Muscle of arm (tissue), 12 donors: Measurements from ENCODE around the gene SIRPD. TPM values are rescaled to one million over a fixed set of nuclear protein-coding genes. Genes with fewer than 3 reads are reported as not detected.
"Not testable (repeated sequence)": the region's sequence is repeated elsewhere in the genome, so short reads cannot be mapped to it uniquely, and the experiment has no call there.

ENCODE experiments used
- DNase-seq: peaks from one replicate; pipeline ENCODE4 v3.0.0-alpha.2; 2013
- polyA plus RNA-seq, 12 donors: library from polyadenylated mRNA; unstranded; fragments of 120-200 nt; gene quantifications; one replicate each; pipeline ENCODE4 v1.2.1, GENCODE V29; 2013; ENCODE audit not compliant: insufficient read length in 12 of 12

The SIRPD gene
- polyA plus RNA-seq, 12 donors: 0.12 TPM; not detected in 11

DNA sequence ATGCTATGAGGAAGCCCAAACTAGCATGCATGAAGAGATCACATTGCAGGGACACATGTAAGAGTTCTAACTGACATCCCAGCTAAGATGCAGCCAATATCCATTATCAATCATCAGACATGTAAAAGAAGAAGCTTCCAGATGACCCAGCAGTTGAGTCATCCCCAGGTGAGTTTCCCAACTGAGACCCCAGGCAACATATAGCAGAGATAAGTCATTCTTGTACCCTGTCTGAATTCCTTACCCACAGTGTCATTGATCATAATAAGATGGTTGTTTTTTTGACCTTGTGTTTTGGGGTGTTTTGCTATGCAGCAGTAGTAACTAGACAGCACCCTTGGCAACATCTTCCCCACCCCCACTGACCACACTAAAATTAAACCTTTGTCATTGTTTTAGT, 18.9 kb downstream of the SIRPD start:
- no peak for DNase-seq

DNA sequence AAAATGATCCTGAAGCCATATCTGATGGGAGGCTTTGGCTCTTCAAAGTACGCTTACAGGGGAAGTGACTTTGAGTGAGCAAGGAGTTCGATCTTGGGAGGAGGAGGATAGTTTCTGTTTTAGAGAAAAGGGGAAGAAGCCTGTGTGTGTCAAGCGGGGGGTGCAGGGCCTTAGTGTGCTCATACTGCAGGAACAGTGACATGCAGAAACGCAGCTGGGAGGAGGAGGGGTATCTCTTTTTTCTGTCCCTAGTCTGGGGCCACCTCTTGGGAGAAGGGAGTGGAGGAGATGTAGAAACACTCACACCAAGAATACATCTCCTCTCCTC, 19.8 kb downstream of the SIRPD start:
- no peak for DNase-seq

DNA sequence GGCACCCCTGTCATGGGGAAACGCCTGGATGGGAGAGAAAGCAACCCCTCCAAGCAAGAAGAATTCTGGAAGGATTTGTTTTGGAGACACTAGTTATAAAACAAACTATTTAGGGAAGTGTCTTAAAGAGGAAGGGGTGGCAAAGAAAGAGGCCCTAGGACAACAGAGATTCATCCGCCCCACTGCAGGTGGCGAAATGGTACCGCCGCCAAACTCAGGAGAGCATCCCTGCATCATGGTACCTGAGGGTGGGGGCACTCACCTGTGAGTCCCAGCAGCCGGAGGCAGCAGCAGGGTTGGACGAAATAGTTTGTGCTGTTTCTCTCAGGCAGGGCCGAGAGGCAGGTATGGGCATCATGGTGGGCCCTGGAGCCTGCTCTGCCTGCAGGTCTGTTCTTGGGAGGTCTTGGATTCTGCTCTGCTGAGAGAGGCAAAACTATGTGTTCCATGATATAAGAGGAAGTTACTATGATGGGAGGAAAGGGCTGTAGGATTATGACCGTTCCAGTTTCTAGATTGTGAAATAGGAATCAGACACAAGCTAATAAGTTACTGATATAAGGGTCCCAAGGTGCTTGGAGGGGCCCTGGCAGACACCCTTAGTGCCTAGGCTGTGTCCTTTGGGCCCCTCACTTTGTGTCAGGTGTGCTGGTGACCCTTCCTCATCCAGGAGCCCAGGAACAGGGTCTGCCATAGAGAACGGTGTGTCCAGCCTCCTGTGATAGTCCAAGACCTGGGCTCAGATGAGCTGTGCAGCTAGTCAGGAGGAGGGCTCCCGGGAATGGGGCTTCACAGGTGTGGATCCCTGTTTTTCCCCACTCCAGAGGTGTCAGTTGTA, 20.4 kb downstream of the SIRPD start:
- no peak for DNase-seq

DNA sequence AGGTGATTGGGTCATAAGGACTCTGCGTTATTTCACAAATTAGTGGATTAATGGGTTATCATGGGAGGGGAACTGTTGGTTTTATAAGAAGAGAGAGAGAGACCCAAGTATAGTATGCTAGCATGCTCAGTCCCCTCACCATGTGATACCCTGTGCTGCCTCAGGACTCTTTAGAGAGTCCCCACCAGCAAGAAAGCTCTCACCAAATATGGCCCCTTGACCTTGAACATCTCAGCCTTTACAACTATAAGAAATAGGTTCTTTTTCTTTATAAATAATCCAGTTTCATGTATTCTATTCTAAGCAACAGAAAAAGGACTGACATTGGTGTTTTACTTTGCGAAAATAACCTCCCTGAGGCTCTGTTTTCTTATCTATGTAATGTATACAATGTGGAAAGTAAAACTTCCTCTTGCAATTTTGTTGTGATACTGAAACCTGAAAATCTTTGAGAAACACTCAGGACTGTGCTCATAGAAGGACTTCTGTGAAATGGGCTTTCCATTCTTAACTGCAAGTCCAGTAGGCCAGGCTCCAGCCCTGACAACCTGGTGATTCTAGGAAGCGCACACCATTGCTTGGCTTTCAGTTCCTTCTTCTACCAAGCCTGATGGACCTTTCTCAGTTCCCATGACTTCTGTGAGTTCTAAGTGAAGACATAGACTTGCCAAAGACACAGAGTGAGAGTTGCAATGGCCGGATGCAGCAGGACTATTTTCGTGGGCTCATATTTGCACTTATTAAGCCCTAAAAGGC, 21.9 kb downstream of the SIRPD start:
- no peak for DNase-seq

DNA sequence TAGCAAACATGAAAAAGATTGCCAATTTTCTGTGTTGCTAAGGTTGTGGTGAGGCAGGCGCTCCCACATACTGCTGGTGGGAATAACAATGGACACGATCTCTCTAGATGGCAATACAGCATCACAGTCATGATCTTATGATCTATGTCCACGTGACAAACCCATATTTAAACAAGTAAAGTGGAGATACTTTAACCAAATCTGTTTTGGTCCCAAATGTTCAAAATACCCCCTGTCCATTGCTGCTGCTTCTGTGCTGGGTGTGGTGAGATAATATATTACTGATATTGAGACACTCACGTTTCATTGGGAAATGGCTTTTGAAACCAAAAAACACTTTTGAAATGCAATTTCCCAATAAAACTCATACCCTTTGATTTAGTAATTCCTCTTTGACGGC, 23.0 kb downstream of the SIRPD start:
- DNase-seq: no peak

DNA sequence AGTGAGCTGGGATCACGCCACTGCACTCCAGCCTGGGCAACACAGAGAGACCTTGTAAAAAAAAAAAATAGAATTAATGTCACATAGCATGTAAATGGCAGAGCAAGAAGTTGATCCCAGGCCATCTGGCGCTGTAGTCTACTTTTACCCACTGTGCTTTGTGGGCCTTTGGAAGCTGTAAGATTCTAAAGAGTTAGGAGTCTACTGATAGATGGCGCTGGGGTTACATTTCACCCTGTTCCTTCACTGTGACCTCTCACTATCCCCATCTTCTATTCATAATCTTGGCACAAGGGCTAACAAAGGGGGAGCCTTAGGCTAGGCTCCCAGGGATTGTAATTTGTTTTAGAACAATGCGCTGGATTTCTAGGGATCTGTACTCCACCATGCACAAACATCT, 24.4 kb downstream of the SIRPD start:
- no peak for DNase-seq

DNA sequence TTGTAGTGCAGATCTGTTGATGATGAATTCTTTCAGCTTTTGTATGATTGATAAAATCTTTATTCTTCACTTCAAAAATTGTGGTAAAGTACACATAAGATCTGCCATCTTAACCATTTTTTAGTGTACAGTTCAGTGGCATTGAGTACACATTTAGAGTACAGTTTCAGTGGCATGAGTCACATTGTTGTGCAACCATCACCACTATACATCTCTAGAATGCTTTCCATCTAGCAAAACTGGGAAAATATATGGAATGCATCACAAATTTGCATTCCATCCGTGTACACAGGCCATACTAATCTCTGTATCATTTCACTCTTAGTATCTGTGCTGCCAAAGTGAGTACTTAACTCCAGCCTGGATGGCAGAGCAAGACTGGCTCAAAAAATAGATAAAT, 28.7 kb downstream of the SIRPD start:
- no peak for DNase-seq

DNA sequence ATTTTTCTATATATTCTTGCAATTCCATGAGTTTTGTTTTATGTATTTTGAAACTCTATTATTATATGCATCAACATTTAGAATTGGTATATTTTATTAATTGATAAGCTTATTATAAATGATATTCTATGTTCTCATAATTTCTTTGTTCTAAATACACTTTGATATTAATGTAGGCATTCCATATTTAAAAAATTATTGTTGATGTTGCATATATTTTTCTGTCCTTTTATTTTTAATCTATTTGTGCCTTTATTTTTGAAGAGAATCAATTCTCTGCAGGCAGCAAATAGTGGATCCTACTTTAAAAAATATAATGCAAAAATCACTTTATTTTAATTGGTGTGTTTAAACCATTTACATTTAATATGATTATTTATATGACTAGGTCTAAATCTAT, 29.6 kb downstream of the SIRPD start:
- DNase-seq: no peak

DNA sequence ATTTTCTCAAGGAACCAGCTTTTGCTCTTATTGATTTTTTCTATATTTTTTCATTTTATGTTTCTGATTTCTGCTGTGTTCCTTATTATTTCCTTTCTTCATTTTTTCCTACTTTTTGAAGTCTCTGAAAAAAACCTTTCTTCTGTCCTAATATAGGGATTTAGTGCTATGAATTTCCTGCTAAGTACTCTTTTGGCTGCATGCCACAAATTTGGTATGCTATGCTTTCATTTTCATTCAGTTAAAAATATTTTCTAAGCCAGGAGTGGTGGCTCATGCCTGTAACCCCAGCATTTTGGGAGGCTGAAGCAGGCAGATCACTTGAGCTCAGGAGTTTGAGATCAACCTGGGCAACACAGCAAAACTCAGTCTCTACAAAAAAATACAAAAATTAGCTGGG, 30.6 kb downstream of the SIRPD start:
- no peak for DNase-seq

DNA sequence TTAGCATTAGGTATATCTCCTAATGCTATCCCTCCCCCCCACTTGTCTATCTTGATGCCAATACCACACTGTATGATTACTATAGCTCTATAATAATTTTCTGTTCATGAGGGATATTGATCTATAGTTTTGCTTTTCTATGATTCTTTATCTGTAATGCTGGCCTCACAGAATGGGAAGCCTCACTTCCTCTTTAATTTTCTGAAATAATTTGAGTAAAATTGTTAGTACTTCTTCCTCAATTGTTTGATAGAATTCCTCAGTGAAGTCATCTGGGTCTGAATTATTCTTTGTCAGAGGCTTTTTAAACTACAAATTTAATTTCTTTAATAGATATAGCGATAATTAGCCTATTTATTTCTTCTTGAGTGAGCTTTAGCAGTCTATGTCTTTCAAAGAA, 31.2 kb downstream of the SIRPD start:
- DNase-seq: no peak

DNA sequence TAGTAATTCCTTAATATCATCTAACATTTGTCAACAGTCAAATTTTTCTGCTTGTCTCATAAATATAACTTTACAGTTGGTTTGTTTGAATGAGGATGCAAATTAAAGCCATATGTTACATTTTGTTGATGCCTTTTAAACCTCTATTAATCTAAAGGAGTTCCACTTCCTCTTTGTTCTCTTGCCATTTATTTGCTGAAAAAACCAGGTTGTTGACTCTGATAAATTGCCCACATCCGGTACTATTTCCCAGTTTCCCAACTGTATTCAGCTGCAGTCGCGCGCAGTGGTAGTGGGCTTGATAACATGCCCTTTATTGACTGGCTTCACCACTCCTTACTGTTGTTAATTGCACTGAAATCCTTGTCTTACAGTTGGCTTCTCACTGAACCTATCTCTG, 33.5 kb downstream of the SIRPD start:
- DNase-seq: no peak

DNA sequence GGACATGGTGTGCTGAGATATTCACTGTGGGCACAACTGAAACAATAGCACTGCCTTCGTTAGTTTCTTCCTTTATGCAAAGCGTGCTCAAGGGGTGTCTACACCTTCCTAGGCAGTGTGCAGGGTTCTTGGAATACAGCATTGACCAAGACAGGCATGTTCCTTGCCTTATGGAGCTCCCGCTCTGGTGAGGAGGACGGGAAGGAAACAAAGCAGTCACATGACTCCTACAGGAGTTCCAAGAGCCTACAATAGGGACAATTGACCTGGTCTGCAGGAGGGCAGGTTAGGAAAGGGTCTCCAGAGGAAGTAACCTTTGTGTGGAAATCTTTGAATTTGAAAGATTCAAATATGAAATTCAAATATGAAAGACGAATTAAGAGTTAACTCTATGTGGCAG, 40.5 kb downstream of the SIRPD start:
- no peak for DNase-seq

DNA sequence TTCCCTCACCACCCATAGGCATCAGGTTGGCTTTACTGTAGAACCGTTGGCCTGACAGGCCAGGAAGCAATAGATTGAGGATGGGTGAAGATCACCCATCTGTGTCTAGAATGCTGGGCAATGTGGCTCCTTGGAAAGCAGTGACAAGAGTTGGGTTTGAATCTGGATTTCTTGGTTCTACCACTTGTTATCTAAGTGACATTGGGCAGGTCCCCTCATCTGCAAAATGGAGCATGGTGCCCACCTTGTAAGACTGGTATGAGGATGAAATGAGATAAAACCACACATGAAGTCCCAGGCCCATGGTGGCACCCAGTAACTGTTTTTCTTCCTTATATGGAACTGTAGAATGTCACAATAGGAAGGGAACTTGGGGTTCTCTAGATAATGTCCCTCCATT, 43.7 kb downstream of the SIRPD start:
- DNase-seq: no peak

DNA sequence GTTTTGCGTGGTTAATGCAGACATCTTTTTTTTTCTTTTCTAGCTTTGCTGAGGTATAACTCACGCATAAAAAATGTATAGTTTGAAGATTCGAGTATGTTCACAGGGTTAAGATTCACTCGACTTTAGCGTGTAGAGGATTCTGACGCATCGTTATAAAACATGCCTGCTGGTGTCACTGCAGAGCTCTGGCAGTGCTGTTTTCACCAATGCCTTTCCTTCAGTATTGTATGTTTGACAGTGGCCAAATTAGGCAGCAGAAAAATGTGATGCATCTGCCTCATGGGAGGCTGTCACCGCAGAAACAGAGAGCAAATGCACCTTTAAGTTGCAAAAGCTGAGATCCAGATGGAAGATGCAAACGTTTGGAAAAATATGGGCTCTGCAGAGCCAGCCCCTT, 48.3 kb downstream of the SIRPD start:
- DNase-seq: no peak

DNA sequence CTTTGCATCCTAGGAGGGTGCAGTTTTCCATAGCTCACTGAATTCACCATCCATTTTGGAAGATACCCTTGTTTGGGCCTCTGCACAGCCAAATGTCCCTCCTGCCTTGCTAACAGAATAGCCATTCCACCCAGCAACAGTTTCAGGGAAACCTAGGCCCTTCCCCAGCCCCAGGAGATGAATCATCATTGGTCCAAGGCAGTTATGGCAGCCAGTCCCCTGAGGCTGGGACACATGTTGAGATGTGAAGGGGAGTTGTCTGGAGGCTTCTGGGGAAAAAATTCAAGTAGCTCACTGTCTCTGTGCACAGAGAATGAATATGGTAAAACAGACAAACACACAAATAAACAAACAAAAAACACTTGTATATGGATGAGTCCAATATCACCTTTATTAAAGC, 48.9 kb downstream of the SIRPD start:
- DNase-seq: no peak

DNA sequence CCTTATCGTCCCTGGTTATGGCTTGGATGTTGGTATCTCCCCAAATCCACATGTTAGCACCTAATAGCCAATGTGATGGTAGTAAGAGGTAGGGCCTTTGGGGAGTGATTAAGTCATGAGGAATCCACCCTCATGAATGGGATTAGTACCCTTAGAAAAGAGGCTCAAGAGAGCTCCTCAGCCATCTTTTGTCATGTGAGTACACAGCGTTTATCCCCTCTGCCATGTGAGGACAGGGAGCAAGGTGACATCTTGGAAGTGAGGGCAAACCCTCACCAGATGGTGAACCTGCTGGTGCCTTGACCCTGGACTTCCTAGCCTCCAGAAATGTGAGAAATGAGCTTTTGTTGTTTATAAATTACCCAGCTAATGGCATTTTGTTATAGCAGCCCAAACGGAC, 50.2 kb downstream of the SIRPD start:
- DNase-seq: no peak

DNA sequence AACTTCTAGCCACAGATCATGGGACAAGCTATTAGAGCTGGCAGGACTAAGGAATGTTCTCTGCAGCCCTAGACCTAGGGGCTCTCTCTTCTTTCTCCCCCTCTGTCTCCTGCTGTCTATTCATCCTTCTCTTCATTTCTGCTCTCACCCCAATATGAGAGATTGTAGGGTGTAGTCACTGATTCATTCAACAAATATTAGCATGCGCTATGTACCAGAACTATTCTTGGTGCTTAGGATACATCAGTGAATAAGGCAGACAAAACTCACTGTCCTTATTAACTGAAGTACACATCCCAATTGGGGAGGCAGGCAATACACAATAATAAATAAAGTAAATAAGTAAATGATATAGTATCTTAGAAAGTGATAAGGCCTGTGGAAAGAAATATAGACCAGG, 51.6 kb downstream of the SIRPD start:
- no peak for DNase-seq

DNA sequence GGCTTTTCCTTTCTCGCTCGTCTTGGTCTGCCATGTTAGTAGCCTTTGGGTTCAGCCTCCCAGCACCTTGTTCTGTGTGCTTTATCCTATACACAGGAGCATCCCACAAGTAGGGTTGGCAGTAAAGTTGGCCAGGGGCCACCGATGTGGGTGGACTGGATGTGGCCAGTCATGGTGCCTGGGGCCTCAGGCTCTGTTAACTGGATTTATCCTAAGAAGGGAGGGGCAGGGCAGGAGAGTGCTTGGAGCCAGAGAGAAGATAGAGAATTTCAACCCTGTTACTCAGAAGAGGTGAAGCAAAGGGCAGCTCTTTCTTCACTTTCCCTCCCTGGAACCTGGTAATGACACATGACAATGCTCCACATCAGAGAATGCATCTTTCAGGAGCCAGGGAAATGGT, 52.1 kb downstream of the SIRPD start:
- DNase-seq: no peak

DNA sequence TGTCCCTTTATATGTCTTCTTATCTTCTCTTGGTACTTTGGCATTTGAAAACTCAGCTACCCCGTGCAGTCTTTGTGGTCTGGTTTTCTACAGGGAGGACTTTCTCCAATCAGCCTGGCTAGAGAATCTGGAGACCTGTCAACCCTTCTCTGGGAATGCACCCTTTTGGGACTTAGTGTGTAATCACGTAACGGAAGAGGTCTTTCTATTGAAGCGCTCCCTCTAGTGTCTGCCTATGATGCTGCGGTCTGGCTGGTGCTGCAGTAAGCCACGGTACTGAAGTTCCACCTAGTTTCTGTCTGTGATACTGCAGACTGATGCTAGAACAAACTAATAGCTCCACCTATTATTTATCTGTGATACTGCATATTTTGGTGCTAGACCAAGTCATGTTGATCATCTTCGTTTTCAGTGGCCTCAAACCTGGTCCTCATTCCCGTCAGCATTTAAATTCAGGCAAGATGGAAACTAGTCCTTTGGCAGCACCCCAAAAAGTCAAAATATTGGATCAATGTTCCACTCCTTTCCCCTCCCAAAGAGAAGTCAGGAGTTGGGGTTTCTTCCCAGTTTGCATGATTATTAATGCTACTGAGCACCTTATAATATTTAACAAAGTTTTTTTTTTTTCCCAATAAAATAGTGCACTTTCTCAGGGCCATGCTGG, 53.8 kb downstream of the SIRPD start:
- peak; percentile 48 for DNase-seq

DNA sequence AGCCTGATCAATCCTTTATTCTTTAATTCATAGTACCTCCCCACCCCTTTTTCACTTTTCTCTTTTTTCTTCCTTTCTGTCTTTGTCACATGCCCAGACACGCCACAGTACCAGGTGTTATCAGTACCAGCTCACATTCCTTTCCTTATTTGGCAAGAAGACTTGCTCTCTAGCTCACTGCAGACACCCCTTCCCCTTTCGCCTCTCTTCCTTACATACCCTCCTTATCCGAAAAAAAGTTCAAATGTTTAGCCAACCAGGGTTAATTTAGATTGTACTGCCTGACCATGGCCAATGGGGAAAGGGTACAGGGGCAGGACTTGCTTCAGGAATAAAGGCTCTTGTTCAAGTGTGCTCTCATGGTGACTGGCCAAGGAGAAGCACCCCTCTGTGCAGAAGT, 57.0 kb downstream of the SIRPD start:
- DNase-seq: no peak

DNA sequence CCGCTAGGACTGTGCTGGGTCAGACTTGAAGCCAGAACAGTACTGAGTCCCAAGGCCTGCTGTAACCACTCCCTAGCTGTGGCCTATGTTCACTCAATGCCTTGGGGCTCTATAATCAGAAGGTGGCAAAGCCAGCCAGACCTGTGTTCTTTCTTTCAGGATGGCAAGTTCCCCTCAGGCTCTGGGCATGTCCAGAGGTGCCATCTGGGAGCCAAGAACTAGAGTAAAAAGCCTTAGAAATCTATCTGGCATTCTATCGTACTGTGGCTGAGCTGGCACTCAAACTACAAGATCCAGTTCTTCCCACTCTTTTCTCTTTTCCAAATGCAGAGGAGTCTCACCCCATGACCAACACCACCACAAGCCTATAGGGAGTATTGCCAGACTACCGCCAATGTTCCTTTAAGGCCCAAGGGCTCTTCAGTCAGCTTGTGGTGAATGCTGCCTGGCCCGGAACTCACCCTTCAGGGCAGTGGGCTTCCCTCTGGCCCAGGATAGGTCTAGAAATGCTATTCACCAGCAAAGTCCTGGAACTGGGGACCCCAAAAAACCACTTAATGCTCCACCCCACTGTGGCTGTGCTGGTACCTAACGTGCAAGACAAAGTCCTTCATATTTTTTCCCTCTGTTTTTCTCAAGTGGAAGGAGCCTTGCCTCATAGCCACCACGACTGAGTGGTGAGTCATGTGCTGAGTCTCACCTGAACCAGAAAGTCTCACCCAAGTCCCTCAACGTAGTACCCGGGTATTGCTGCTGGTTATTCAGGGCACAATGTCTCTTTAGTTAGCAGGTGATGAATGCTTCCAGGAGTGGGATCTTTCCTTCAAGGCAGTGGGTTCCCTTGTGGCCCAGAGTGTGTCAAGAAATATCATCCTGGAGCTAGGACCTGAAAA, 57.7 kb downstream of the SIRPD start:
- no peak for DNase-seq

DNA sequence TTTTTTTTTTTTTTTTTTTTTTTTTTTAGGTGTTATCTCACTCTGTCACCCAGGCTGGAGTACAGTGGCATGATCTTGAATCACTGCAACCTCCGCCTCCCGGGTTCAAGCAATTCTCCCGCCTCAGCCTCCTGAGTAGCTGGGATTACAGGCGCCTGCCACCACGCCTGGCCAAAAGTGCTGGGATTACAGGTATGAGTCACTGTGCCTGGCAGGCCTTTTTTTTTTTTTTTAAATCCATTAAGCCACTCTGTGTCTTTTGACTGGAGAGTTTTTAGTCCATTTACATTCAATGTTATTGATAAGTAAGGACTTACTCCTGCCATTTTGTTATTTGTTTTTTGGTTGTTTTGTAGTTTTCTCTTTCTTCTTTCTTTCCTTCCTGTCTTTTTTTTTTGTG, 60.1 kb downstream of the SIRPD start:
- DNase-seq: not testable (repeated sequence)
